GM12874 (cell line): Measurements from ENCODE around the gene ANKHD1.

Experiments used
- TF ChIP-seq, protein P1 (sequence below): IDR thresholded peaks from 2 replicates; pipeline ENCODE4 v1.5.1; 2011; ENCODE audit warnings: low read depth, mild to moderate bottlenecking, control low read depth, low read length, moderate library complexity; ENCODE audit not compliant: insufficient read depth

The ANKHD1 gene

DNA sequence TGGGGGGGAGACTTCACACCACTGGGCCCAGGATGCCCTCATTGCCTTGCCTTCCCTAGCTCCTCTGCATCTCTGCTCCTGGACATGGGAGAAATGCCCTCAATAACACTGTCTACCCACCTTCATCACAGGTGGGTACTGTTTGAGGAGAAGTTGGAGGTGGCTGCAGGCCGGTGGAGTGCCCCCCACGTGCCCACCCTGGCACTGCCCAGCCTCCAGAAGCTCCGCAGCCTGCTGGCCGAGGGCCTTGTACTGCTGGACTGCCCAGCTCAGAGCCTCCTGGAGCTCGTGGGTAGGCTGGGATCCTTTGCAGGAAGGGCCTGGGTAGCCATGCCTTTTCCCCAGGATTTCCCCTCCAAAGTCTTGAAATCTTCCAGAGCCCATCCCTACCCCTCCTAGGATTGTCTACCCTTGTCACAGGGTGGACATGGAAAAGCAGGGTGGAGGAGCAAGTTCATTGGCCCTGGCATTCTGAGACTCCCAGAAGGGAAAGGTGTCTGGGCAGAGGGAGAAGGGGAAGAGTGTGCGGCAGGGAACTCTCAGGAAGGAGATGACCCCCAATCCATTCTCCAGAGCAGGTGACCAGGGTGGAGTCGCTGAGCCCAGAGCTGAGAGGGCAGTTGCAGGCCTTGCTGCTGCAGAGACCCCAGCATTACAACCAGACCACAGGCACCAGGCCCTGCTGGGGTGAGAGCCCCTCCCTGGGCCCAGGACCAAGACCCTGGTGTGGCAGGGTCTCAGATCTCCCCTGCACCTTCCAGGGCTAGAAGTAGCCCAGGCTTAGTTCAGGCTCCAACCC is 40.8 kb upstream of the ANKHD1 start:
- TF ChIP-seq, protein P1, sequence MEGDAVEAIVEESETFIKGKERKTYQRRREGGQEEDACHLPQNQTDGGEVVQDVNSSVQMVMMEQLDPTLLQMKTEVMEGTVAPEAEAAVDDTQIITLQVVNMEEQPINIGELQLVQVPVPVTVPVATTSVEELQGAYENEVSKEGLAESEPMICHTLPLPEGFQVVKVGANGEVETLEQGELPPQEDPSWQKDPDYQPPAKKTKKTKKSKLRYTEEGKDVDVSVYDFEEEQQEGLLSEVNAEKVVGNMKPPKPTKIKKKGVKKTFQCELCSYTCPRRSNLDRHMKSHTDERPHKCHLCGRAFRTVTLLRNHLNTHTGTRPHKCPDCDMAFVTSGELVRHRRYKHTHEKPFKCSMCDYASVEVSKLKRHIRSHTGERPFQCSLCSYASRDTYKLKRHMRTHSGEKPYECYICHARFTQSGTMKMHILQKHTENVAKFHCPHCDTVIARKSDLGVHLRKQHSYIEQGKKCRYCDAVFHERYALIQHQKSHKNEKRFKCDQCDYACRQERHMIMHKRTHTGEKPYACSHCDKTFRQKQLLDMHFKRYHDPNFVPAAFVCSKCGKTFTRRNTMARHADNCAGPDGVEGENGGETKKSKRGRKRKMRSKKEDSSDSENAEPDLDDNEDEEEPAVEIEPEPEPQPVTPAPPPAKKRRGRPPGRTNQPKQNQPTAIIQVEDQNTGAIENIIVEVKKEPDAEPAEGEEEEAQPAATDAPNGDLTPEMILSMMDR: no peak

DNA sequence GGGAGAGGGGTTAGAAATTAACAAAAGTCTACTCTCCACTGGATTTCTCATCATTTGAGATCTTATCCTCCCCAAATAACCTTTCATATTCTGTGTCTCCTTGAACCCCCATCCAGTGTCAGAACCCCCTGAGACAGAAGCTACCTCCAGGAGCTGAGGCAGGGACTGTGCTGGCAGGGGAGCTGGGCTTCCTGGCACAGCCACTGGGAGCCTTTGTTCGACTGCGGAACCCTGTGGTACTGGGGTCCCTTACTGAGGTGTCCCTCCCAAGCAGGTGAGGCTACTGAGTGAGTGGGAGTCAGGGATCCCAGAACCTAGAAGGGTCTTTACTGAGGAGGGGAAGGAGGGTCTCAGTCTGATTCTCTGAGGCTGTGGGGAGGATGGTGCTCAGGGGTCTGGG is 39.7 kb upstream of the ANKHD1 start:
- TF ChIP-seq, protein P1: no peak

DNA sequence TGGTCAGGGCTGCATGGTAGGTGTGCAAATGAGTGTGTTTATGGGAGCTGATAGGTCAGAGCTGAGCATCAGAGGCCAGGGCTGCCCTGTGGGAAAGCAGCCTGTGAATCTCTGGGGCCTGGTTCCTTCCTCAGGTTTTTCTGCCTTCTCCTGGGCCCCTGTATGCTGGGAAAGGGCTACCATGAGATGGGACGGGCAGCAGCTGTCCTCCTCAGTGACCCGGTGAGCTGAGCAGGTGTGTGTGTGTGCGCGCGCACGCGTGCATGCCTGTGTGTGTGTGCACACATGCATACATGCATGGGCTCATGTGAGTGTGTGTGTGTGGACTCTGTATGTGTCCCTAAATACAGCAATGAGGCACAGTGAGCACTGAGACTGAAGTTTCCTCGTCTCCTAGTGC is 39.3 kb upstream of the ANKHD1 start:
- TF ChIP-seq, protein P1: no peak

DNA sequence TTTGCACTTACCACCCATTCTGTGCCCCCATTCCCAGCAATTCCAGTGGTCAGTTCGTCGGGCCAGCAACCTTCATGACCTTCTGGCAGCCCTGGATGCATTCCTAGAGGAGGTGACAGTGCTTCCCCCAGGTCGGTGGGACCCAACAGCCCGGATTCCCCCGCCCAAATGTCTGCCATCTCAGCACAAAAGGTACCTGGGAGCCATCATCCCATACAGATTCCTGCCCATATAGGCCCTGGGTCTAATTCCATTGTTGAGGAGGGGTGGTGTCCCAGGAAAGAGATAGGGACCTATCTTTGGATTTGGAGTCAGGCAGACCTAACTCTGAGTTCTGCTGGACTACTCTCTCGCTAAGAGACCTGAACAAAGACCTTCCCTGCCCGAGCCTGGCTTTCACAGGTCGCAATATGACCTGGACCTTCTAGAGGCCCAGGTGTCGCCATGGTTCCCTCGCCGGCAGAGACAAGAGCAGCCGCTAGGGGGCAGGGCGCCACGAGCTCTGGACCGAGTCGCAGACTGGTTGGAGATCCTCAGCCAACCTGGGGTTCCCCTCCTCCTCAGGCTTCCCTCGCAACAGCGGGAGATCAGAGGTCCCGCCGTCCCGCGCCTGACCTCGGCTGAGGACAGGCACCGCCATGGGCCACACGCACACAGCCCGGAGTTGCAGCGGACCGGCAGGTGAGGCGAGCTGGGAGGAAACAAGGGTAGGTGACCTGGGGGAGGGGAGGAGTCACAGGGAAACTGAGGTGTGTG is 38.6 kb upstream of the ANKHD1 start:
- TF ChIP-seq, protein P1: peak; percentile 98

DNA sequence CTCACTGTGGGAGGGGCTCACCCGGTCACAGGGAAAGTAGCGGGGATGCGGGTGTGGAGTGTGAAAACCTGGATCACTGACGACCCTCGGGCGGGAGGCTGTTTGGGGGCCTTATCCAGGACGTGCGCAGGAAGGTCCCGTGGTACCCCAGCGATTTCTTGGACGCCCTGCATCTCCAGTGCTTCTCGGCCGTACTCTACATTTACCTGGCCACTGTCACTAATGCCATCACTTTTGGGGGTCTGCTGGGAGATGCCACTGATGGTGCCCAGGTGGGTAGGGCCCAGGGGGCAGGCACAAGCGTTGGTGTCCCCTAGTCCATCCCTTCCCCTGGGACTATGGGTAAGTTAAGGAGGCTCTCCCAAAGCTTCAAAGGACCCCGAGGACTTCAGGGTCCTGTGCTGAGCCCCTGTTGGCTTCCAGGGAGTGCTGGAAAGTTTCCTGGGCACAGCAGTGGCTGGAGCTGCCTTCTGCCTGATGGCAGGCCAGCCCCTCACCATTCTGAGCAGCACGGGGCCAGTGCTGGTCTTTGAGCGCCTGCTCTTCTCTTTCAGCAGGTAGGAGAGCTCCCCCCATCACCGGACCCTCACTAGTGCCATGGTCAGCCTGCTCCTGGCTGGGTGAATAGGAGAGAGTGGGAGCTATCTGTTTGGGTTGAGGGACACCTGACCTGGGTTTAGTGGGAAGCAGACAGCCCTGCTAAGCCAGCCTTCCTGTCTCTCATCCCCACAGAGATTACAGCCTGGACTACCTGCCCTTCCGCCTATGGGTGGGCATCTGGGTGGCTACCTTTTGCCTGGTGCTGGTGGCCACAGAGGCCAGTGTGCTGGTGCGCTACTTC is 37.8 kb upstream of the ANKHD1 start:
- TF ChIP-seq, protein P1: no peak

DNA sequence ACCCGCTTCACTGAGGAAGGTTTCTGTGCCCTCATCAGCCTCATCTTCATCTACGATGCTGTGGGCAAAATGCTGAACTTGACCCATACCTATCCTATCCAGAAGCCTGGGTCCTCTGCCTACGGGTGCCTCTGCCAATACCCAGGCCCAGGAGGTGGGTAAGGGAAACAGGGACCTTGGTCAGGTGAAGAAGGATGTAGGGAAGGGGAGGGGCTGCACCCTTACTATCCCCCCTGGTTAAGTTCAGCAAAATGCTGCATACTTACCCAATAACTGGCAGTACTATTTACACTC is 37.2 kb upstream of the ANKHD1 start:
- TF ChIP-seq, protein P1: no peak

DNA sequence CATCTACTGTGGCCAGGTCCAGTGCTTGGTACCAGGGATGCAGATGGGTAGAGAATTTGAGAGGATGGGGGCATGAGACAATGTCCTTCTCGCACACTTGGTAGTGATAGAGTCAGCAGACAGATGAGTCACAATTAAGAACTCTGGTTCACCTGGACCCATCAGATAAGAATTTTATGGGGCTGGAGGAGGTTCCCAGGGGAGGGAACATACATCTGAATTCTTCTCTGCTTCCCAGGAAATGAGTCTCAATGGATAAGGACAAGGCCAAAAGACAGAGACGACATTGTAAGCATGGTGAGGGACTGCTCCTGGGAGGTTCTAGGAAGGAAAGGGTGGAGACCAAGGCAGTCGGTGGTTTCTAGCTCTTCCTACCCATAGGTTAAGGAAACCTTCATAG is 36.4 kb upstream of the ANKHD1 start:
- TF ChIP-seq, protein P1: no peak
